Skeletal muscle cell (primary cell): ENCODE results near the gene INO80B.
"Not testable (repeated sequence)": the region's sequence is repeated elsewhere in the genome, so short reads cannot be mapped to it uniquely, and the experiment has no call there.

Experiments
- DNase-seq: peaks from one replicate; pipeline ENCODE4 v3.0.0-alpha.2; 2010; ENCODE audit warnings: low read depth
- H3K4me3 ChIP-seq: 2 replicates; pipeline ENCODE4 v1.5.1; 2011; ENCODE audit warnings: low read depth, mild to moderate bottlenecking, control low read depth, low read length, moderate library complexity

The INO80B gene

GRCh38 chr2:74471332-74472065, 16.6 kb downstream of the INO80B start:
- DNase-seq: no peak
- peak overlapping the region; percentile 83 for H3K4me3 ChIP-seq

GRCh38 chr2:74472086-74472944, 17.4 kb downstream of the INO80B start, which contains the start of gene MRPL53:
MRPL53 (minus strand) TSS chr2:74472680; CDS start chr2:74472660, 20 bp downstream.
- DNase-seq: peak; percentile 84
- peak within 1 kb of the TSS; percentile 83 for H3K4me3 ChIP-seq

- no peak for DNase-seq
- peak overlapping the region; percentile 83 for H3K4me3 ChIP-seq
Observed at GRCh38 chr2:74472945-74473258, 18.0 kb downstream of the INO80B start.

GRCh38 chr2:74474481-74474880, 19.6 kb downstream of the INO80B start:
- DNase-seq: no peak
- no peak overlapping the region for H3K4me3 ChIP-seq

- no peak for DNase-seq
- no peak overlapping the region for H3K4me3 ChIP-seq
Observed at GRCh38 chr2:74474899-74475298, 20.0 kb downstream of the INO80B start.

GRCh38 chr2:74481431-74481830, 26.5 kb downstream of the INO80B start:
- DNase-seq: no peak
- H3K4me3 ChIP-seq: peak overlapping the region; percentile 90

GRCh38 chr2:74481961-74482800, 27.3 kb downstream of the INO80B start:
- peak overlapping the region; percentile 90 for H3K4me3 ChIP-seq
- no peak for DNase-seq

- peak within 1 kb of the TSS; percentile 90 for H3K4me3 ChIP-seq
- peak; percentile 75 for DNase-seq
Observed at GRCh38 chr2:74482801-74483674, 28.2 kb downstream of the INO80B start, which contains the start of the genes CCDC142 and TTC31. CCDC142 (minus strand) TSS chr2:74482998; CDS start chr2:74482837, 161 bp downstream. TTC31 (plus strand) TSS chr2:74483081; CDS start chr2:74483096, 15 bp downstream.

GRCh38 chr2:74483675-74484164, 28.8 kb downstream of the INO80B start:
- DNase-seq: not testable (repeated sequence)

GRCh38 chr2:74486141-74486540, 31.3 kb downstream of the INO80B start:
- no peak for DNase-seq

More at GRCh38 chr2:74483675-74484164, 28.8 kb downstream of the INO80B start:
- peak overlapping the region; percentile 90 for H3K4me3 ChIP-seq

GRCh38 chr2:74488643-74489481, 34.0 kb downstream of the INO80B start:
- no peak for DNase-seq
- no peak overlapping the region for H3K4me3 ChIP-seq

More at GRCh38 chr2:74486141-74486540, 31.3 kb downstream of the INO80B start:
- no peak overlapping the region for H3K4me3 ChIP-seq

GRCh38 chr2:74489906-74490305, 35.0 kb downstream of the INO80B start:
- no peak for DNase-seq
- H3K4me3 ChIP-seq: no peak overlapping the region

GRCh38 chr2:74491648-74492544, 37.0 kb downstream of the INO80B start:
- DNase-seq: no peak
- H3K4me3 ChIP-seq: no peak overlapping the region

- no peak overlapping the region for H3K4me3 ChIP-seq
Observed at GRCh38 chr2:74493546-74493945, 38.7 kb downstream of the INO80B start.

GRCh38 chr2:74495440-74495839, 40.6 kb downstream of the INO80B start:
- DNase-seq: no peak

More at GRCh38 chr2:74493546-74493945, 38.7 kb downstream of the INO80B start:
- no peak for DNase-seq

GRCh38 chr2:74496997-74497776, 42.3 kb downstream of the INO80B start:
- DNase-seq: no peak
- no peak overlapping the region for H3K4me3 ChIP-seq

More at GRCh38 chr2:74495440-74495839, 40.6 kb downstream of the INO80B start:
- H3K4me3 ChIP-seq: no peak overlapping the region
